ENCODE measurements around the gene PPP1CA.

DNA sequence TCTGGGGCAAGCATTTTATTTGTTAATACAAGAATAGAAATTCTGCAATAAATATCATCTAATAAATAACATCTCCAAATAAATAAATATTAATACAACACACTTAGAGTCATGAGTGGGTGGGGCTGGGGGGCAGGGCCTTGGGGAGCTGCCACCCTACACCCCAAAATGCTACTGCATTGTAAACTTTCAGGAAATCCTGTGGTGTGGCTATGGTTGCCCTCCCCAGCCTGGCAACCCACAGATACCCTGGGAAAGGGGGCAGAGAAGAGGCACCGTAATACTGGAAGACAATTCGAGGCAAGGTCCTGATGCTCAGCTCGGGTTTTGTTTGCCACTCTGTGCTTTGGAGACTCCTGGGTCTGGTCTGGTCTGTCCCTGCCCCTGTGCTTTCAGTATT is 37.5 kb downstream of the PPP1CA start:
- TF ChIP-seq, protein P1, sequence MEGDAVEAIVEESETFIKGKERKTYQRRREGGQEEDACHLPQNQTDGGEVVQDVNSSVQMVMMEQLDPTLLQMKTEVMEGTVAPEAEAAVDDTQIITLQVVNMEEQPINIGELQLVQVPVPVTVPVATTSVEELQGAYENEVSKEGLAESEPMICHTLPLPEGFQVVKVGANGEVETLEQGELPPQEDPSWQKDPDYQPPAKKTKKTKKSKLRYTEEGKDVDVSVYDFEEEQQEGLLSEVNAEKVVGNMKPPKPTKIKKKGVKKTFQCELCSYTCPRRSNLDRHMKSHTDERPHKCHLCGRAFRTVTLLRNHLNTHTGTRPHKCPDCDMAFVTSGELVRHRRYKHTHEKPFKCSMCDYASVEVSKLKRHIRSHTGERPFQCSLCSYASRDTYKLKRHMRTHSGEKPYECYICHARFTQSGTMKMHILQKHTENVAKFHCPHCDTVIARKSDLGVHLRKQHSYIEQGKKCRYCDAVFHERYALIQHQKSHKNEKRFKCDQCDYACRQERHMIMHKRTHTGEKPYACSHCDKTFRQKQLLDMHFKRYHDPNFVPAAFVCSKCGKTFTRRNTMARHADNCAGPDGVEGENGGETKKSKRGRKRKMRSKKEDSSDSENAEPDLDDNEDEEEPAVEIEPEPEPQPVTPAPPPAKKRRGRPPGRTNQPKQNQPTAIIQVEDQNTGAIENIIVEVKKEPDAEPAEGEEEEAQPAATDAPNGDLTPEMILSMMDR (optimal IDR thresholded peaks at IDR 0.05 in 1 of 3, IDR thresholded peaks at IDR 0.05 in 1 of 3, conservative IDR thresholded peaks at IDR 0.05 in 1 of 3; ENCODE audit: extremely low read depth in 1 of 3, insufficient read depth in 2 of 3, low read length in 3 of 3), result no peak
- TF ChIP-seq EZH2 (IDR thresholded peaks at IDR 0.05; ENCODE audit: low read length), result no peak

Data from keratinocyte (primary cell).